ENCODE data around the gene FOSB. TPM values are rescaled to one million over a fixed set of nuclear protein-coding genes. Genes with fewer than 3 reads are reported as not detected.

Gene FOSB
- polyA plus RNA-seq, 3 donors = 24.5 to 89.1 (median 81.2) TPM

GRCh38 chr19:45474606-45475521 is 7.1 kb downstream of the FOSB start:
- DNase-seq (ENCODE audit: extremely low read depth in 1 of 11, low read depth in 9 of 11, low spot score in 4 of 11) = no peak

- DNase-seq (ENCODE audit: extremely low read depth in 1 of 11, low read depth in 9 of 11, low spot score in 4 of 11) = no peak
Measured at GRCh38 chr19:45475537-45476291, 7.9 kb downstream of the FOSB start.

- no peak for DNase-seq (ENCODE audit: extremely low read depth in 1 of 11, low read depth in 9 of 11, low spot score in 4 of 11)
Measured at GRCh38 chr19:45476304-45476703, 8.5 kb downstream of the FOSB start.

- no peak for DNase-seq (ENCODE audit: extremely low read depth in 1 of 11, low read depth in 9 of 11, low spot score in 4 of 11)
Measured at GRCh38 chr19:45477186-45477585, 9.4 kb downstream of the FOSB start.

- no peak for DNase-seq (ENCODE audit: extremely low read depth in 1 of 11, low read depth in 9 of 11, low spot score in 4 of 11)
Measured at GRCh38 chr19:45477713-45478453, 10.1 kb downstream of the FOSB start.

GRCh38 chr19:45478454-45479238 is 10.8 kb downstream of the FOSB start:
- DNase-seq (ENCODE audit: extremely low read depth in 1 of 11, low read depth in 9 of 11, low spot score in 4 of 11) = peak in 9 of 11 donors; percentile 76 to 92 (median 81)

- DNase-seq (ENCODE audit: extremely low read depth in 1 of 11, low read depth in 9 of 11, low spot score in 4 of 11) = no peak
Measured at GRCh38 chr19:45483033-45483432, 15.2 kb downstream of the FOSB start.

- DNase-seq (ENCODE audit: extremely low read depth in 1 of 11, low read depth in 9 of 11, low spot score in 4 of 11) = no peak
Measured at GRCh38 chr19:45484273-45484945, 16.6 kb downstream of the FOSB start.

GRCh38 chr19:45485305-45486077 is 17.7 kb downstream of the FOSB start:
- peak in 6 of 11 donors; percentile 83 to 92 (median 88) for DNase-seq (ENCODE audit: extremely low read depth in 1 of 11, low read depth in 9 of 11, low spot score in 4 of 11)

- DNase-seq (ENCODE audit: extremely low read depth in 1 of 11, low read depth in 9 of 11, low spot score in 4 of 11) = no peak
Measured at GRCh38 chr19:45488708-45489107, 20.9 kb downstream of the FOSB start.

GRCh38 chr19:45489216-45489855 is 21.5 kb downstream of the FOSB start:
- DNase-seq (ENCODE audit: extremely low read depth in 1 of 11, low read depth in 9 of 11, low spot score in 4 of 11) = no peak

- no peak for DNase-seq (ENCODE audit: extremely low read depth in 1 of 11, low read depth in 9 of 11, low spot score in 4 of 11)
Measured at GRCh38 chr19:45492137-45492626, 24.4 kb downstream of the FOSB start.

- DNase-seq (ENCODE audit: extremely low read depth in 1 of 11, low read depth in 9 of 11, low spot score in 4 of 11) = no peak
Measured at GRCh38 chr19:45492627-45493470, 25.1 kb downstream of the FOSB start.

- no peak for DNase-seq (ENCODE audit: extremely low read depth in 1 of 11, low read depth in 9 of 11, low spot score in 4 of 11)
Measured at GRCh38 chr19:45494261-45494916, 26.6 kb downstream of the FOSB start.

- no peak for DNase-seq (ENCODE audit: extremely low read depth in 1 of 11, low read depth in 9 of 11, low spot score in 4 of 11)
Measured at GRCh38 chr19:45495178-45495577, 27.4 kb downstream of the FOSB start.
